COLO668 (cell line): ENCODE data around the gene ARRB2.
A peak's percentile ranks its signal among the peaks of the same experiment; 100 is the strongest.
"Not testable (repeated sequence)": the region's sequence is repeated elsewhere in the genome, so short reads cannot be mapped to it uniquely, and the experiment has no call there.

ENCODE experiments used
- DNase-seq: peaks from one replicate; lab custom pipeline; 2025; ENCODE audit not compliant: unreplicated experiment; lab: John Stamatoyannopoulos, UW

The ARRB2 gene

DNA sequence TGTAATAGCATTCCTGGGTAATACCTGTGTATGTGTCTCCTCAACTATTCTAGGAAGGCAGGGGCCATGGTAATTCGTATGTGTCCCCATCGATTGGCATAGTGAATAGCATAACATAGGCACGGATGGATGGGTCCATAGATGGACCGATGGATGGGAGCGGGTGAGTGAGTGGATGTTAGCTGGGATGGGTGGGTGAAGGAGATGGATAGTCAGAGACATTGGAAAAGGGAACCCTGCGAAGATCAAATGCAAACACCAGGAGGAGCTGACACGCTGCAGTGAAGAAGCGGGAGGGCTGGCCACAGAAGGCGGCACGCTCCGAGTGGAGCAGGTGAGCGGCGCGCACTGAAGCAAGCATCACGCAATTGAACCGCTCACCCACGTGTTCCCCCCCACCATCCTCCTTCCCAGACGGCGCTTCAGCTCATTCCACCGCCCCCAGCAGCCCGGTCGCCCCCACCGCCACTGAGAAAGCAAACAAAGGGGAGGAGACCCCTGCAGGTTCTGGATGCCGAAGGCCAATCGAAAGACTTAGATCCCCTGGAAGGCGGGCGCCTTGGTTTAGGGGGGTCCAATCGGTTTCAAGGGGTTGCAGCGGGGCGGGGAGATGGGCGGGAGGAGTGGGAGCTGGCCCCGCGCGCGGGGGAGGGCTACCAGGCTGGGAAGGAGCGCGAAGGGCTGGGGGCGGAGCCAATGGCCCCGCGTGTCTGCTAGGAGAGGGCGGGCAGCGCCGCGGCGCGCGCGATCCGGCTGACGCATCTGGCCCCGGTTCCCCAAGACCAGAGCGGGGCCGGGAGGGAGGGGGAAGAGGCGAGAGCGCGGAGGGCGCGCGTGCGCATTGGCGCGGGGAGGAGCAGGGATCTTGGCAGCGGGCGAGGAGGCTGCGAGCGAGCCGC lies at the start of gene ARRB2:
Gene ARRB2, plus strand, starts transcription at position 839 of the 899 bp plus-strand sequence. CDS start 90 bp downstream, outside the sequence.
- DNase-seq: peak; percentile 97

DNA sequence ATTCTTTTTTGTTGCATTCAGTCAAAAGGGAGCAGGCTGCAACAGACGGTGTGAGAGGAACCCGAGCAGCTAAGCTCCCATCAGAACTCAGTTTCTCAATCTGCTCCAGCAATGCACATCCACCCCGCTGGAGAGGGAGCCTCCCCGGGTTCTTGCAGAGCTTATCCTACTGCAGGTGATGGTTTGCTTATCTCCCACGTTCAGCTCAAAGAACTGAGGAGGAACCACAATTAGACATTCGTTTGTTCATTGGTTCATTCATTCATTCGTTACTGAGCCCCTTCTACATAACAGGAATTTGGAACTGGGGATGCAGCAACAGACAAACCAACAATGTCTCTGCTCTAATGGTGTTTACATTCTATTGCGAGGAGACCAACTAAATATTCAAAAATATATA lies 46.7 kb upstream of the ARRB2 start:
- no peak for DNase-seq

- no peak for DNase-seq
These were observed 46.2 kb upstream of the ARRB2 start for GRCh38 chr17:4664230-4664629.

- DNase-seq: no peak
These were observed 45.4 kb upstream of the ARRB2 start for GRCh38 chr17:4665027-4665426.

GRCh38 chr17:4666296-4666695 lies 44.1 kb upstream of the ARRB2 start:
- DNase-seq: no peak

- no peak for DNase-seq
These were observed 43.3 kb upstream of the ARRB2 start for GRCh38 chr17:4667166-4667565.

- no peak for DNase-seq
These were observed 38.3 kb upstream of the ARRB2 start for GRCh38 chr17:4672055-4672630.

DNA sequence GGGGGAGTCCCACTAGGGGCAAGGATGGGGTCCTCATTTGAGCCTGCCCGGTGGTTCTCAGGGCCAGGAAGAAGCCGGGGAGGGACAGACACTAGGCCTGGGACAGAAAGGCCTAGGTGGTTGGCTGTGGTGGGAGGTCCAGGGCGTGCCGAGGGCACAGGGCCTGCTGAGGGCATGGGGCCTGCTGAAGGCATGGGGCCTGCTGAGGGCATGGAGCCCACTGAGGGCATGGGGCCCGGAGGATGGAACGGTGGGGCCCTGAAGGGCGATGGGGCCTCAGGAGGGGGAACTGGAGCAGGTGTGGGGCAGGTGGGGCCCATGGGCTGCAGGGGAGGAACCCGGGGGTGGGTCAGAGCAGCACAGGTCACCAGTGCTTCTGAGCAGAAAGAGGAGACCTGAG lies 37.7 kb upstream of the ARRB2 start:
- DNase-seq: no peak

- no peak for DNase-seq
These were observed 37.3 kb upstream of the ARRB2 start for GRCh38 chr17:4673169-4673568.

DNA sequence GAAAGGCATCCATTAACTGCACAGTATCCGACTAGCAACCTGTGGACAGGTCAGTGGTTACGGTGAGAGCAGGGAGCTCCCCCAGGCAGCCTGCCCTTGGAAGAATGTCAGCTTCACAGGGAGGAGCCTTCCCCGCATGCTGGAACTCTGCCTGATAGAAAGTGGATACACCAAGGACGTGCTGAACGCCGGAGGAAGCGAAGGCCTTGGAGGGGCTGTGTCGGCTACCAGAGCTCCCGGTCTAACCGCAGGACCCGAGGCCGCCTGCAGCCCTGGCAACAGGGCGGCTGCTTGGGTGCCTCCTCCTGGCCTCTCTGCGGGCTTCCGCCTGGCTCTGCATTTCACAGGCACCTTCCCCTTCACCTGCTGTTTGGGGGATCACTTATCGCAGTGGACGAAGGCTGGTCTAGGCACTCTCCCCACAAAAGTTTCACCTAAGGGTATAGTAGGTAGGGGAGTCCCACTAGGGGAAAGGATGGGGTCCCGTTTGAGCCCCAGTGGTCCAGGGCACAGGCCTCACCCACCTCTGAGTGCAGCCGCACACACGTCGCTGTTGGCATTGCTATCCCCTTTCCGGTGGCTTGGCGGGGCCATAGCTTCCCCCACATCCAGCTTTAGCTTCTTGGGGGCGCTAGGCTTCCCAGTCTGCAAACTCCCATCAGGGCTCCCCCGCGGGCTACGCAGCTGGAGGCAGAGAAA lies 36.3 kb upstream of the ARRB2 start:
- DNase-seq: no peak

DNA sequence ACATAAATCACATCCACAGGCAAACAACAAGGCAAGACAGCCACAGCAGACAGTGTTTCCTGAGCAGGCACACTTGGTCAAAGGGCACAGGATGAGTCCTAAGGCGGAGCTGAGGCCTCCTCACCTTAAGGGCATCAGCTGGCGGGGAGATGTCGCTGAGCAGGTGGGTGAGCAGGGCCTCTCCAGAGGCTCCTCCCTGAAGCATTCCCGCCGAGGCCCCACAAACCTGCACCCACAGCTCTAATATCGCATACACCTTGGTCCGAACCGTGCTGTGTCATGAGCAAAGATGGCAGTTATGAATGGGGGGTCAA lies 35.8 kb upstream of the ARRB2 start:
- no peak for DNase-seq

GRCh38 chr17:4675791-4676190 lies 34.6 kb upstream of the ARRB2 start:
- DNase-seq: no peak

DNA sequence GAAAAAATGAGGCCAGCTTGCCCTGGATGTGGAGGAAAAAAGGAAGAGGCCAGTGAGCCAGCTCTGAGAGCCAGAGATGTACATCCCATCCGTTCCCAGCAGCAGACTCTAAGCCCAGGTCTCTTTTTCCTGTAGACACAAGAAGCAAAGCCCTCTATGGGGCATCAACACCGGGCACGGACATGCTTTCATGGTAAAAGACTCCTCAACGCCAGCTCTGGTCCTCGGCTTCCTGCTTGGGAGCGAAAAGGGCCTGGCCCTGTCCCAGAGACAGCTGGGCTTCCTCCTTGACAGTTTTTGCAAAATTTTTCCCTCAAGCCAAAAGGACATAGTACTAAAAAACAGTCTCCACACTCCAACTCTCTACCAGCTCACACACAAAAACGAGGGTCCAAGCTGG lies 33.6 kb upstream of the ARRB2 start:
- no peak for DNase-seq

DNA sequence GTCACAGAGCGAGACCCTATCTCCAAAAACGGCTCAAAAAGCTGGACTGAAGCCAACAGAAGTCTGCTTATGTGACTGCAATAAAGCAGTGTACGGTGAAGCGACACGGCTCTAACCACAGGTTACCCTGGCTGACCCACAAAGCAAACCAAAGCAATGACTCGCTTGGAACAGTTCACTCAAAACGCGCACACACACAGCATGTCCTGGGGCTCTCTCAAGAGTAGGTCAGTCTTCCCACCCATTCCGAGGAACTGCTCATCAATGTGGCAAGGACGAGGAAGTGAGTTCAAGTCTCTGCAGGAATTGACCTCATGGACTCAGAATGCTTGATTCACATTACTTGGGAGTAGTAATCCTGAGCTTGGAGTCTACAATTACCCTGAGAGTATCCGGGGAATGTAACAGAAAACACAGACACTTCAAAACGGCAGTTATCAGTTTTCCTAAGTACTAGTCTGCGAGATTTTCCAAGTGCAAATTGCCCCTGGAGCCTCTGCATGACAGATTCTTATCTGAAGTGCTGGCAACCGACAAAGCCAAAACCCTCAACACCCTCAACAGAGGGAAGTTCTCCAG lies 31.9 kb upstream of the ARRB2 start:
- no peak for DNase-seq

GRCh38 chr17:4679658-4680057 lies 30.8 kb upstream of the ARRB2 start:
- DNase-seq: no peak

- DNase-seq: not testable (repeated sequence)
These were observed 26.7 kb upstream of the ARRB2 start for GRCh38 chr17:4683739-4684138.

DNA sequence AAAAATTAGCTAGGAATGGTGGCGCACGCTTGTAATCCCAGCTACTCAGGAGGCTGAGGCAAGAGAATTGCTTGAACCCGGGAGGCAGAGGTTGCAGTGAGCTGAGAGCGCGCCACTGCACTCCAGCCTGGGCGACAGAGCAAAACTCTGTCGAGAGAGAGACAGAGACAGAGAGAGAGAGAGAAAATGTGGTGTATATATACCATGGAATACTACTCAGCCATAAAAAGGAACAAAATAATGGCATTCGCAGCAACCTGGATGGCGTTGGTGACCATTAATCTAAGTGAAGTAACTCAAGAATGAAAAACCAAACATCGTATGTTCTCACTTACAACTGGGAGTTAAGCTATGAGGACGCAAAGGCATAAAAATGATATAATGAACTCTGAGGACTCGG lies 20.6 kb upstream of the ARRB2 start:
- DNase-seq: not testable (repeated sequence)

DNA sequence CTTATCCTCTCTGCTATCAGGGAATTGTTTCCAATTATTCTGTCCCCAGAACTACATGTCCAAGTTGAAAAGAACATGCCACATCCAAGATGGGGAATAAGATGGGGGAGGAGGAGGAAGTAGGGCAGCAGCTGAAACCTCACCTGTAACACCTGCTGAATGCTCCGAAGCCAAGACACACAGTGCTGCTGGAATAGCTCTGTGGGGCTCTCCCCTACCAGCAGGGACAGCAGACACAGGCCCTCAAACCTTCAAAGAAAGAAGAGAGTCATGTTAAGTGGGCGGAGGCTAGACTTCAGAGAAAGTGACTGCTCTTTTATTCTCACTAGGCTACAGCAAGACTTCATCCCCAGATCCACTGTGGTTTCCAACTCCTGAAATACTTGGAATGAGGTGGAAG lies 19.7 kb upstream of the ARRB2 start:
- no peak for DNase-seq

DNA sequence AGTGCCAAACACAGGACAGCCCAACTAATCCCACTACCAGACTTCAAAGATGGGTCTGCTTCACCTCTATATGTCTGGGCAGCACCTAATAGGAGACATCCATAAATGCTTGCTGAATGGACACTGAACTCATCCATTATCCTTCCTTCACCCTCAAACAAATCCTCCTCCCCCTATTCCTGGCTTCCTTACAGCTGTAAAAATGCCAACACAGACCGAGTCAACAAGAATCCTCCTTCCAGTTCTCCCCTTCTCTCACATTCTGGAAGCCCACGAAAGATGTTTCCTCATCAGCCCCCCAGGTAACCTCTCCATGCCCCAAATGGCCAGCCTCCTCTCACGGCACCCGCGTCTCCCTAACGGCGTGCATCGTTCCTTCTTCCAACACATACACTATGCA lies 18.7 kb upstream of the ARRB2 start:
- no peak for DNase-seq

- no peak for DNase-seq
These were observed 17.0 kb upstream of the ARRB2 start for GRCh38 chr17:4693416-4693815.

GRCh38 chr17:4696437-4696805 lies 14.0 kb upstream of the ARRB2 start:
- DNase-seq: no peak
